ENCODE data around the gene HYAL1. TPM values are rescaled to one million over a fixed set of nuclear protein-coding genes. Genes with fewer than 3 reads are reported as not detected.

The HYAL1 gene
- total RNA-seq, 4 donors from 2014 or later: 16.5 to 26.5 (median 20.8) TPM

- peaks cover 0 to 19% (median 0%) of the 10 kb centered on the region in 3 donors for H3K36me3 ChIP-seq
- H3K27me3 ChIP-seq: peaks cover 0 to 15% of the 10 kb centered on the region in 2 donors
- TF ChIP-seq EP300 (IDR thresholded peaks at IDR 0.05) (no peak), POLR2A (IDR thresholded peaks at IDR 0.05) (no peak), CTCF (IDR thresholded peaks at IDR 0.05) (no peak)
- H3K27ac ChIP-seq: peak overlapping the region in 1 of 4 donors; percentile 96
- WGBS, 2 donors: 80 to 84% methylated on average over 17 of the region's 17 CpGs
- DNase-seq (ENCODE audit: low spot score in 2 of 2): no peak
- H3K4me3 ChIP-seq: no peak overlapping the region
- H3K9me3 ChIP-seq: no peaks in the 10 kb centered on the region
- H3K4me1 ChIP-seq: peaks cover 0 to 68% (median 42%) of the 10 kb centered on the region in 4 donors
Measured at GRCh38 chr3:50276762-50277101, 26.6 kb downstream of the HYAL1 start.

- Histone ChIP-seq H3K4me3 (no peak overlapping the region), H3K27ac (peak overlapping the region in 2 of 4 donors; percentile 96 to 98), H3K36me3 (peaks cover 0 to 19% (median 0%) of the 10 kb centered on the region in 3 donors), H3K4me1 (peaks cover 0 to 74% (median 47%) of the 10 kb centered on the region in 4 donors), H3K9me3 (no peaks in the 10 kb centered on the region), H3K27me3 (peaks cover 0 to 15% of the 10 kb centered on the region in 2 donors)
- no peak for DNase-seq (ENCODE audit: low spot score in 2 of 2)
- 71 to 77% methylated on average over 51 to 68 of the region's 79 CpGs for WGBS, 2 donors
- no peak for TF ChIP-seq EP300 (IDR thresholded peaks at IDR 0.05)
- no peak for TF ChIP-seq CTCF (IDR thresholded peaks at IDR 0.05)
- TF ChIP-seq POLR2A (IDR thresholded peaks at IDR 0.05): no peak
Measured at GRCh38 chr3:50275996-50276761, 27.2 kb downstream of the HYAL1 start.

- no peaks in the 10 kb centered on the region for H3K9me3 ChIP-seq
- DNase-seq (ENCODE audit: low spot score in 2 of 2): no peak
- TF ChIP-seq EP300 (IDR thresholded peaks at IDR 0.05) (peak in 1 of 2 donors; percentile 29), POLR2A (IDR thresholded peaks at IDR 0.05) (no peak)
- H3K4me1 ChIP-seq: peaks cover 0 to 82% (median 51%) of the 10 kb centered on the region in 4 donors
- H3K27ac ChIP-seq: peak overlapping the region; percentile 67 to 98 (median 84)
- H3K36me3 ChIP-seq: peaks cover 0 to 19% (median 0%) of the 10 kb centered on the region in 3 donors
- WGBS, 2 donors: 25 to 40% methylated on average over 35 to 62 of the region's 65 CpGs
- no peak overlapping the region for H3K4me3 ChIP-seq
- peaks cover 0 to 15% of the 10 kb centered on the region in 2 donors for H3K27me3 ChIP-seq
Measured at GRCh38 chr3:50275141-50275995, 28.0 kb downstream of the HYAL1 start.

GRCh38 chr3:50274371-50275104 is 28.8 kb downstream of the HYAL1 start:
- Histone ChIP-seq H3K4me3 (peak overlapping the region in 1 of 4 donors; percentile 50), H3K36me3 (peaks cover 0 to 19% (median 0%) of the 10 kb centered on the region in 3 donors), H3K27ac (peak overlapping the region; percentile 67 to 98 (median 84)), H3K27me3 (peaks cover 0 to 15% of the 10 kb centered on the region in 2 donors), H3K4me1 (peaks cover 0 to 88% (median 53%) of the 10 kb centered on the region in 4 donors), H3K9me3 (no peaks in the 10 kb centered on the region)
- WGBS, 2 donors: 25 to 27% methylated on average over 18 to 26 of the region's 26 CpGs
- DNase-seq (ENCODE audit: low spot score in 2 of 2): peak in 1 of 2 donors; percentile 66
- TF ChIP-seq EP300 (IDR thresholded peaks at IDR 0.05): peak in 1 of 2 donors; percentile 54
- peak; percentile 66 to 89 (median 79) for TF ChIP-seq CTCF (IDR thresholded peaks at IDR 0.05)
- no peak for TF ChIP-seq POLR2A (IDR thresholded peaks at IDR 0.05)

- WGBS, 2 donors: 40 to 52% methylated on average over 11 to 24 of the region's 31 CpGs
- peak overlapping the region; percentile 16 to 50 (median 30) for H3K4me3 ChIP-seq
- H3K27me3 ChIP-seq: peaks cover 0 to 15% of the 10 kb centered on the region in 2 donors
- TF ChIP-seq EP300 (IDR thresholded peaks at IDR 0.05) (no peak), CTCF (IDR thresholded peaks at IDR 0.05) (no peak), POLR2A (IDR thresholded peaks at IDR 0.05) (no peak)
- DNase-seq (ENCODE audit: low spot score in 2 of 2): no peak
- peak overlapping the region; percentile 67 to 98 (median 84) for H3K27ac ChIP-seq
- H3K9me3 ChIP-seq: no peaks in the 10 kb centered on the region
- H3K36me3 ChIP-seq: peaks cover 0 to 19% (median 0%) of the 10 kb centered on the region in 3 donors
- H3K4me1 ChIP-seq: peaks cover 0 to 88% (median 54%) of the 10 kb centered on the region in 4 donors
Measured at GRCh38 chr3:50273689-50274065, 29.7 kb downstream of the HYAL1 start.

All from tibial nerve (tissue), 4 donors.